ENCODE data around the gene PAN2. TPM values are rescaled to one million over a fixed set of nuclear protein-coding genes. Genes with fewer than 3 reads are reported as not detected.

Gene PAN2
- total and polyA plus RNA-seq, 4 donors: 22.4 to 68.2 (median 52.2) TPM

DNA sequence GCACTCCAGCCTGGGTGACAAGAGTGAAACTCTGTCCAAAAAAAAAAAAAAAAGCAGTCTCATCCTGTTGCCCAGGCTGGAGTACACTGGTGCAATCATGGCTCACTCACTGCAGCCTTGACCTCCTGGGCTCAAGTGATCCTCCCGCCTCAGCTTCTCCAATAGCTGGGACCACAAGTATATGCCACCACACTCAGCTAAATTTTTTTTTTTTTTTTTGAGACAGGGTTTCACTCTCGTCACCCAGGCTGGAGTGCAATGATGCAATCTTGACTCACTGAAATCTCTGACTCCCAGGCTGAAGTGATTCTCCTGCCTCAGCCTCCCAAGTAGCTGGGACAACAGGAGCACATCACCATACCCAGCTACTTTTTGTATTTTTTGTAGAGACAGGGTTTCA, 12.8 kb downstream of the PAN2 start:
- DNase-seq (no peak), ATAC-seq (ENCODE audit: insufficient read depth, low FRiP score) (no peak)
- WGBS, 2 donors: 50 to 72% methylated on average over 2 of the region's 2 CpGs
- Histone ChIP-seq H3K4me1 (ENCODE audit: control insufficient read depth in 5 of 5, insufficient read depth in 5 of 5, low read length in 5 of 5) (peaks cover 0 to 7% (median 0%) of the 10 kb centered on the region in 5 donors), H3K36me3 (ENCODE audit: control insufficient read depth in 4 of 4, insufficient read depth in 4 of 4, low read length in 4 of 4) (peaks cover 14 to 52% (median 37%) of the 10 kb centered on the region in 4 donors), H3K4me3 (no peak overlapping the region), H3K9ac (ENCODE audit: insufficient read depth in 1 of 2, low read length in 2 of 2) (no peak overlapping the region), H3K9me3 (ENCODE audit: control insufficient read depth in 4 of 4, insufficient read depth in 3 of 4, low read length in 3 of 4) (no peaks in the 10 kb centered on the region), H3K27ac (ENCODE audit: low read depth in 1 of 2, low read length in 1 of 2) (no peak overlapping the region), H3K27me3 (ENCODE audit: control insufficient read depth in 3 of 3, insufficient read depth in 3 of 3, low read length in 2 of 3) (no peaks in the 10 kb centered on the region)
- TF ChIP-seq, protein P1, sequence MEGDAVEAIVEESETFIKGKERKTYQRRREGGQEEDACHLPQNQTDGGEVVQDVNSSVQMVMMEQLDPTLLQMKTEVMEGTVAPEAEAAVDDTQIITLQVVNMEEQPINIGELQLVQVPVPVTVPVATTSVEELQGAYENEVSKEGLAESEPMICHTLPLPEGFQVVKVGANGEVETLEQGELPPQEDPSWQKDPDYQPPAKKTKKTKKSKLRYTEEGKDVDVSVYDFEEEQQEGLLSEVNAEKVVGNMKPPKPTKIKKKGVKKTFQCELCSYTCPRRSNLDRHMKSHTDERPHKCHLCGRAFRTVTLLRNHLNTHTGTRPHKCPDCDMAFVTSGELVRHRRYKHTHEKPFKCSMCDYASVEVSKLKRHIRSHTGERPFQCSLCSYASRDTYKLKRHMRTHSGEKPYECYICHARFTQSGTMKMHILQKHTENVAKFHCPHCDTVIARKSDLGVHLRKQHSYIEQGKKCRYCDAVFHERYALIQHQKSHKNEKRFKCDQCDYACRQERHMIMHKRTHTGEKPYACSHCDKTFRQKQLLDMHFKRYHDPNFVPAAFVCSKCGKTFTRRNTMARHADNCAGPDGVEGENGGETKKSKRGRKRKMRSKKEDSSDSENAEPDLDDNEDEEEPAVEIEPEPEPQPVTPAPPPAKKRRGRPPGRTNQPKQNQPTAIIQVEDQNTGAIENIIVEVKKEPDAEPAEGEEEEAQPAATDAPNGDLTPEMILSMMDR (IDR thresholded peaks at IDR 0.05; ENCODE audit: control extremely low read depth, extremely low read depth): no peak

- peaks cover 0 to 13% (median 6%) of the 10 kb centered on the region in 5 donors for H3K4me1 ChIP-seq (ENCODE audit: control insufficient read depth in 5 of 5, insufficient read depth in 5 of 5, low read length in 5 of 5)
- no peak overlapping the region for H3K4me3 ChIP-seq
- no peaks in the 10 kb centered on the region for H3K27me3 ChIP-seq (ENCODE audit: control insufficient read depth in 3 of 3, insufficient read depth in 3 of 3, low read length in 2 of 3)
- ATAC-seq (ENCODE audit: insufficient read depth, low FRiP score) (no peak), DNase-seq (no peak)
- TF ChIP-seq, protein P1 (IDR thresholded peaks at IDR 0.05; ENCODE audit: control extremely low read depth, extremely low read depth): no peak
- H3K9ac ChIP-seq (ENCODE audit: insufficient read depth in 1 of 2, low read length in 2 of 2): no peak overlapping the region
- H3K9me3 ChIP-seq (ENCODE audit: control insufficient read depth in 4 of 4, insufficient read depth in 3 of 4, low read length in 3 of 4): no peaks in the 10 kb centered on the region
- H3K27ac ChIP-seq (ENCODE audit: low read depth in 1 of 2, low read length in 1 of 2): no peak overlapping the region
- 94% methylated on average over 3 of the region's 3 CpGs for WGBS, 2 donors
- H3K36me3 ChIP-seq (ENCODE audit: control insufficient read depth in 4 of 4, insufficient read depth in 4 of 4, low read length in 4 of 4): peaks cover 7 to 36% (median 9%) of the 10 kb centered on the region in 4 donors
Measured at GRCh38 chr12:56317675-56318074, 16.1 kb downstream of the PAN2 start.

DNA sequence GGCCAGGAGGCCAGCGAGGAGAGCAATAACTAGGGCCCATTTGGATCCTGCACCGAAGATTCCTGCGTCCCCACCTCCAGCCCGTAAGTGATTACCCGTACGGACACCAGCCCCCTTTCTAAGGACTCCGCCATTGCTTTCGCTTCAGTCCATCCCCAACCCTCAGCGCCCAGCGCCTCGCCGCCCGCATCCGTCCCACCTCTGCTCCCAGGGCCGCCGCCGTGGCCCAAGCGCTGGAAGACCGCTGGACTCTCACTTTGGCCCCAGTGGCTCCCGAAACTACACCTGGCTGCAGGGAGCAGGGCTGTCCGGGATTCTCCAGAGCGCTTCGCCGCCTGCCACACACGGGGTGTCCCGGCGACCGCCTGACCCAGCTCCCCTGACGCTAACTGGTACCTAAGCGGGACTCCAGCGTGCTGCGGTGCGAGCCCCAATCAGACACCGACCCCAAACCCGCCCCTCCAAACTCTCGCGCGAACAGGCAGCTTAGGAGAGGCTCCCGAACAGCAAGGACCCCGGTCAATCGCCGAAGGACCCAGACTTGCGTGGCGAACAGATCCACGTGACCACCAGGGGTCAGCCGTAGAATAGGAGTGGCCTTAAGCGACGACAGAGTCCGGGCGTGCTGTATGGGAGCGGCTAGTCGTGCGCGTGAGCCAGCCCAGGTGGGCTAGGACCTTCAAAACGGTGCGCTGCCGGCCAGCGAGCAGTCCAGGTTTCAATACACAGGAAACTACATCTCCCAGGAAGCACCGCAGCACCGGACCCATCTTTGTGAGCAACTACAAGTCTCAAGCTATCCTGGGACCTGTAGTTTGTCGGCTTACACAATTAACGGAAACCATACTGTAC, 18.0 kb downstream of the PAN2 start, which contains the start of gene CNPY2:
TSS of gene CNPY2 (minus strand) at position 367 of the 852 bp plus-strand sequence. CDS start 771 bp downstream, outside the sequence.
- Histone ChIP-seq H3K4me3 (peak within 1 kb of the TSS; percentile 72), H3K36me3 (ENCODE audit: control insufficient read depth in 4 of 4, insufficient read depth in 4 of 4, low read length in 4 of 4) (peaks cover 0 to 33% (median 2%) of the 10 kb centered on the region in 4 donors), H3K9me3 (ENCODE audit: control insufficient read depth in 4 of 4, insufficient read depth in 3 of 4, low read length in 3 of 4) (no peaks in the 10 kb centered on the region), H3K4me1 (ENCODE audit: control insufficient read depth in 5 of 5, insufficient read depth in 5 of 5, low read length in 5 of 5) (peaks cover 0 to 13% (median 6%) of the 10 kb centered on the region in 5 donors), H3K9ac (ENCODE audit: insufficient read depth in 1 of 2, low read length in 2 of 2) (peak within 1 kb of the TSS; percentile 80 to 98), H3K27me3 (ENCODE audit: control insufficient read depth in 3 of 3, insufficient read depth in 3 of 3, low read length in 2 of 3) (no peaks in the 10 kb centered on the region), H3K27ac (ENCODE audit: low read depth in 1 of 2, low read length in 1 of 2) (peak within 1 kb of the TSS; percentile 87 to 94)
- ATAC-seq (ENCODE audit: insufficient read depth, low FRiP score) (peak; percentile 94), DNase-seq (peak; percentile 97 to 98 (median 98))
- WGBS, 2 donors: 0 to 1% methylated on average over 61 to 62 of the region's 62 CpGs
- TF ChIP-seq, protein P1 (IDR thresholded peaks at IDR 0.05; ENCODE audit: control extremely low read depth, extremely low read depth): no peak
